Activated CD8-positive, alpha-beta memory T cell treated with anti-CD3 and anti-CD28 coated beads, Interleukin-2, amount 50 U/mL, for 24 hours (primary cell): Measurements from ENCODE around the gene MYO7B.

Experiments used
- DNase-seq: peaks from one replicate; pipeline ENCODE4 v3.0.0-alpha.2; 2020; ENCODE audit errors: extremely low read depth

MYO7B gene

GRCh38 chr2:127661949-127662510 lies 126.5 kb downstream of the MYO7B start:
- DNase-seq = no peak

DNA sequence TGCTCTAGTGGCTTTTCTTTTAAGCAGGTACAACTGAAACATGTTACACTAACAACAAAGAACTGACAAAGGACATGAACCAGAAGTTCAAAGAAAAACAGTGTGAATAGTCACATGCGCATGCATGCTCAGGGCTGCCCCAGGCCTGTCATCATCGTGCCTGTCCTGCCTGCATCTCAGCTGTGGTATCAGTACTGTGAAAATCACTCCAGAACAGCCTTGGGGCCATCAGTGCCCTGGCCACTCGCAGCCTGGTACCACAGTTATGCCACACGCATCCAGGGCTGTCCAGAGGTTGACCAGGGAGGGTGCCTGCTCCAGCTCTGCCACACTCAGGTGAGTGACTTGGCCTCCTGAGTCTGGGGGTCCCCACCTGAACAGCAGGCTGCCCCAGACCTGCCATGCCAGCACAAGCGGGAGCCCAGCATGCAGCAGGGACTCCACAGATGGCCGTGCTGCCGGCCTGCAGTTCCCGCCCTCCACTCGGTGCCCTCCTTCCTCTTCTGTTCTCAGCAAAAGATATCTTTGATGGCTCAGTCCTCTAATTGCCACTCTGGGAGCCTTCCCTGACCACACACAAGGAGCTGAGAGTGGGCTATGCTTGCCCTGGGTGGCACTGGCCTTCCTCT lies 127.6 kb downstream of the MYO7B start:
- DNase-seq = no peak

GRCh38 chr2:127663566-127664064 lies 128.1 kb downstream of the MYO7B start:
- no peak for DNase-seq

DNA sequence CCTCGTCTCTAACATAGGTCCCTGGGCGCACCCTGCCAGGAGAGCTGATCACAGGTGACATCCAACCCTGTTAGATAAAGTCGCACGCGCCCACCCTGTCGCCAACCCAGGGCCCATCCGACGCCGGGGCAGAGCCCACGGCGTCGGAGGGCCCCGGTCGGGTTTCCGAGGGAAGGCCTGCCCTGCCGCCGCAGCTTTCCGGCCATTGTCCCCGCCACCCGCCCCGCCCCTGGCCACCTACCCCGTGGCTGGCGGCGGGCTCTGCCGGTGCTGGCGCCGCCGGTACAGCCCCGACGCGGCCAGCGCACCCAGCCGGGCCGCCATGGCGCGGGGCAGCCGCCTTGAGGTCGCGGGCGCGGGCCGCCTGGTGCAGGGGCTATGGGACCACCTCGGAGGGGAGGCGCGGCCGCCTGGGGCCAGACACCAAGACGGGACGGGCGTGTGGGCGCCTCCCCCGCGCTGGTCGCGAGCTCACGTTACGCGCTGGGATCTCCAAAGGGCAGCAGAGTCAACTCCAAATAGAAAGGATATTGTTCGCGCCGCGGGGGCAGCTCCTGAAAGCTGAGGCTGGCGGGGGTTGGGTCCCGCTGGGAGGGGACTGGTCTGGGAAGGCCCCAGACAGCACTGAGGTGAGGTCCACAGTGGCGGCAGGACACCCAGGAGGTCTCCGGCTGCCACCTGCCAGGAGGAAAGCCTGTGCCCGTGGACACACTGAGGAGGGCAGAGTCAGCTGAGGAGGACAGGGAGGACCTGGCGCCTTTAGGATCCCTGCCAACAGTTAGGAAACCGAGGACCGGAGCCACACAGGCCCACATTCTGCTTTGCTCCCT lies 128.8 kb downstream of the MYO7B start:
- DNase-seq = no peak

DNA sequence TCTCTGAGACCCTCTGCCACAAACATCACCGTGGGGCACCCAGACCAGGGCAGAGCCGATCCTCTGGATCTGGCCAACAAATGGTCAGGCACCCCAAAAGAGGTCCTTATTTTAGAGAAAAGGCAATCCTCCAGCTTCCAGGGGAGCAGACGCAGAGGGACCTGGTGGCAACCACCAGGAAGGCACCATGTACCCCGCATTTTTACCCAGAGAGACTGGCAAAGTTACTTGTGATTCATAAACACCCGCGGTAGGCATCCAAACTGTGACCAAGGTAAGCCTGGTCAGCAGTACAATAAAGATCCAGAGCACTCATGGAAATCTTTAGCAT lies 129.4 kb downstream of the MYO7B start:
- DNase-seq = no peak

GRCh38 chr2:127665267-127665893 lies 129.9 kb downstream of the MYO7B start:
- DNase-seq = no peak

GRCh38 chr2:127669056-127669455 lies 133.6 kb downstream of the MYO7B start:
- no peak for DNase-seq

DNA sequence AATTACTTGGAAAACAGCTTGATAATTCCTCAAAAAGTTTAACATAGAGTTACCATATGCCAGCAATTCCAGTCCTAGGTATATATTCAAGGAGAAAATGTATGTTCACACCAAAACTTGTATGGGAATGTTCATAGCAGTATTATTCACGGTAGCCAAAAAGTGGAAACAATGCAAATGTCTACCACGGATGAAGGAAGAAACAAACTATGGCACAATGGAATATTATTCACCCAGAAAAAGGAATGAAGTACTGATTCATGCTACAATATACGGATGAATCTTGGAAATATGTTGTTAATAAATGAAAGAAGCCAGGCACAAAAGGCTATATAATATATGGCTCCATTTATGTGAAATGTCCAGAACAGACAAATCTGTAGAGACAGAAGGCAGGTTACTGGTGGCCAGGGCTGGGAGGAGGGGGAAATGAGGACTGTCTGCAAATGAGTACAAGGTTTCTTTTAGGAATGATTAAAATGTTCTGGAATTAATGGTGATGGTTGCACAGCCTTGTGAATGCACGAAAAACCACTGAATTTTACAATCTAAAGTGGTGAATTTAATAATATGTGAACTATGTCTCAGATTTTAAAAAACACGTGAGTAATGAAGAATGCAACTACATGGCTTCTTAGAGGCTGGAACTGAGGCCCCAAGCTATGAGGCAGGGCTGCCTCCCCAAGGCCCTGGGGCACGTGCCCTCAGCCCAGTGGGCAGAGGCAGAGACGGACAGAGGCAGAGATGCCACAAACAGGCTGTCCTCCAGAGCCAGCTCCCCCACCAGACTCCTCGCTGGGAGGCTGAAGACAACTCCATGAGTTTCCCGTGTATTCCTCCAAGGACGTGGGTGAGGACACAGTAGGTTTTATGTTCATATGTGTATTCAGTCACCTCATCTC lies 134.8 kb downstream of the MYO7B start:
- DNase-seq = no peak

DNA sequence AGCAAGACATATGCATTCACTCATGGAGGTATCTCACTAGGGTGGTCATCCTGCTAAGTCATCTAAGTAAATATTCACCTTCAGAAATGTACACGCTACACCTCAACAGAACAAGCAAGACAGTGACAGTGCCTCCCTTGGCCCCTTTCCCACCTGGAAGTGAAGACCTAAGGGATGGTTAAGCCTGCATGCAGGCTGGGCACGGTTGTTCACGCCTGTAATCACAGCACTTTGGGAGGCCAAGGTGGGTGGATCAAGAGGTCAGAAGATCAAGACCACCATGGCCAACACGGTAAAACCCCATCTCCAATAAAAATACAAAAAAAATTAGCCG lies 135.4 kb downstream of the MYO7B start:
- DNase-seq = no peak

DNA sequence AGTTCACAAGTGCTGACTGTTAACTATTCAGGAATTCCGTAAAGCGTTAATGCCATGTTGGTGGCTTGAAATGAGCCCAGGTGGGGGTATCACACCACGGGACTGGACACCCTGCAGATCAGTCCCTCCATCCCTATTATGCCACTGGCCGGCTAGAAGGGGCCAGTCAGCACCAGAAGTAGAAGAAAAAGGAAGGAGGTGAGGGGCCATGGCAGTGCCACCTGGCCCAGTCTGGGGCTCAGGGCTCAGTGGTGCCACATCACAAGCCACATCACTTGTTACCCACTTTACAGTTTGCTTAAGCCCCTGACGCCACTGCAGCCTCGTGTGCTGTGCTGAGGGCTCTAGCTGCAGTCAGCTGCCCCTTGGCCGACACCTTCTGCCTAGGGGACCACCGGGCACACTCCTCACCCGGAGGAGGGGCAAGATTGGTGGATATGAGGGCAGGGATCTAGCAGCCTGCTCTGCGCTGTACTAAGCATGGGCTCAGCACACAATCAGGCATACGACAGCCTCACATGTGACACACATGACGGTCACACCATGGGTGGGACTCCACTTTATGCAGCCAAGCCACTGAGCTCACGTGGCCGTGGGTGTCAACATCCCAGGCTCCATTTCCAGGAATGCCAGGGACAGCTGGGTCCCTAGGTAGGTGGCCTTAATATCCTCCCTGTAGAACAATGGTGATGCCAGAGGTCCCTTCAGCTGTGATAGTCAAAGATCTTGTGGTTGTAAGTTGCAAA lies 136.2 kb downstream of the MYO7B start:
- DNase-seq = no peak

- no peak for DNase-seq
These were observed 137.1 kb downstream of the MYO7B start for GRCh38 chr2:127672341-127673224.

DNA sequence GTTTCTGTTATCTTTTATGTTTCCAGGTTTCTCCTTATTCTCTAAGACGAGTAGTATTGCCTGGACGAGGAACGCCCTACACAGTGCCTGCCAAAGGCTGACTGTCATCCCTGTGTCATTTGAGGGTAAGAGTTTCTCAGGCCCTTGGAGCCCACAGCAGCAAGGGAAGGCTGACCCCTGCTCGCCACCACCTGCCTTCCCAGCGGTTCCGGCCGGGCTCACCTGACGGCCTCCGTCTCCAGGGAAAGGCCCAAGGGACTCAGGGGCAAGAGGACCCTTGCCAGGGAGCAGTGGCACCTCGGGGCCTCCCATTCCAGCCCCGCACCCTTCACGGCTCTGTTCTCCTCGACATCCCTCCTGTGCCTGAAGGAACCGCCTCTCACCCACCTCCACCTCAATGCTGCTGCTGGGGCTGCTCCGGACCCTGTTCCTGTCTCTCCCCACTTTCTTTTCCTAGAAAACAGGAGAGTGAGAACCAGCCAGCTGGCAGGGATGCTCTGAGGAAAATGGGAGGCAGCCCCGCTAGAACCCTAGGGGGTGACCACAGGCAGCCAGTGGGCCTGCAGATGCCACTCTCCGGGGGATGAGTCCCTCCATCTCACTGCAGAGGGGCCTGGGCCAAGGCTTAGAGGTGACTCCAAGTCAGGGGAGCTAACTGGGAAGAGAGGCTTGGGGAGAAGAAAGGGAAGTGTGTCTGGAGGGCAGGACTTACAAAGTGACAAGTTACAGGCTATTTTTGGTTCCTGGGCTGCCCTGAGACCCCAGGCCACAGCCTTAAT lies 138.0 kb downstream of the MYO7B start:
- DNase-seq = no peak

DNA sequence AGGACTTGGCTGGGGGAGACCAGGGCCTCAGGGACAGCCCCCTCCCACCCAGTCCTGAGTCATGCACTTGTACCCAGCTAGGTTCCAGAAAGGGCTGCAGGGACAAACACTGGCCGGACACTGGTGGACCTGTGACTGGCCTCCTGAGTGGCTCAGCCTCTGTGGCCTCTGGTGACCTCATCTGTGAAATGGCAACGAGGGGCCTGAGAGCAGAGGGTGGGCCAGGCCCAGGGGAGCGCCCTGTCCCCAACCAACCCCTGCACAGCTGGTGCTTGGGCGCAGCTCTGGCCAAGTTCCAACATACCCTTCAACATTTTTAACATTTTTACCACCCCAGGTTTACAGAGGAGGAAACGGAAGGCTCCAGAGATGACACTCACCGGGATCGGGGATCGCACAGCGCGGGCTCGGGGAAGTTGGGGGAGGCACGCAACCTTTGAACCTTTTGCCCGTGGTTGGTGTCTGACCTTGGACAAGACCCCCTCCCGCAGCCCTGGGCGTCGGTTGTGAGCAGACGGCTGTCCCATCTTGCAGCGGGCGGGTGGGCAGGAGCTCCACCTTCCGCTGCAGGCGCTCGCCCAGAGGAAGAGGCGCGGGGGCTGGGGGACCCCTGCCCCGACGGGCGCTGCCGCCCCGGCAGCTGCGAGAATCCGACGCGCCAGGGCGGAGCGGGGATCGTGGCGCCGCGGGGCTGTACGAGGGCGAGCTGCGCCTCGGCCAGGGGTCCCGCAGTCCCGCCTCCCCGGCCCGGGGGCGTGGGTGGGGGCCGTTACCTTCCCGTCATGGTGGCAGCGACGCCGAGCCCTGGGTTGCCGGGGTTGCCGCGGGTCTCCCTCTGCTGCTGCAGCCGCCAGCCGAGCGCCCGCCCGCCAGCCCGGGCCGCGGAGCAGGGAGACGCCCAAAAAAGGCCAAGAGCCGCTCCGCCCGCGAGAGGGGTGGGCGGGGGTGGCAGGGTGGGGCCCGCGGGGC lies 139.0 kb downstream of the MYO7B start:
- no peak for DNase-seq

DNA sequence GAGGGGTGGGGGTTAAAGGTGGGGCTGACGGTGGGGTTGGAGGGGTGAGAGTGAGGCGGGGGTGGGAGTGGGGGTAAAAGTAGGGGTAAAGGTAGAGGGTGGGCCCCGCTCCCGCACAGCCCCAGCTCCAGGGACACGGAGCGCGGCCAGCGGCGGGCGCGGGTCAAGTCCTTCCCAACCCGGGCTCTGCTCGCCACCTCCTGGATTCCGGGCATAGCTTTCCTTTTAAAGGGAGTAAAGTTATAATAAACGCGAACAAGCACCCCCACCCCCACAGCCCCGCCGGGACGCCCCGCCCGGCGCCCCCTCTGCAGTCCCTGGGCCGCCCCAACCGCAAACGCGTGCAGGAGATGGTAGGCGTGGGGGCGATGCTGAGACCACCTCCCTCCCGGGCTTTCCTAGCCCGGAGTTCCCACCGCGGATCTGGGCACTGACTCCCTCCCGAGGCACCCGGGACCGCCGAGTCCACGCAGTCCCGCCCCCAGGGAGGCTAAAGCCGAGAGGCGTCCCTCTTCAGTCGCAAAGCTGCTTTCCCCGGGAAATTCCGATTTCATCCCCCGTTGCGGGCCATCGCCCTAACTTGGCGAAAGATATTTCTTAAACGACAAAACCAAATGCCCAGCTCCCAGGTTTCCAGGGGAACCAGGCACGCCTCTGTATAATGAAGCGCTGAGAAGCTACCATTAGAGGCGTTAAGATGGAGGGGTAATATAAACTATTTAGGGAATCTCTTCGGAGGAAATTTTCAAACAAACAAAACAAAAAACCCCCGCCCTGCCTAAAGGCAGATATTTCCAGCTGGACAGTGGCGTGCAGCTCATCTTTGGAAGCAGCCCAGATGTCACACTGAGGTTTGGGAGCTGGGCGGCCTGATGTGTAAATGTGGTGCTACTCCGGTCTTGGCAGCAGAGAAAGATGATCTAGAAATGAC lies 140.1 kb downstream of the MYO7B start, which contains the start of gene LIMS2:
LIMS2 (minus strand) TSS at position 200 of the 931 bp plus-strand sequence. CDS start 506 bp downstream, outside the sequence.
- DNase-seq = no peak

GRCh38 chr2:127676906-127677305 lies 141.4 kb downstream of the MYO7B start:
- no peak for DNase-seq

DNA sequence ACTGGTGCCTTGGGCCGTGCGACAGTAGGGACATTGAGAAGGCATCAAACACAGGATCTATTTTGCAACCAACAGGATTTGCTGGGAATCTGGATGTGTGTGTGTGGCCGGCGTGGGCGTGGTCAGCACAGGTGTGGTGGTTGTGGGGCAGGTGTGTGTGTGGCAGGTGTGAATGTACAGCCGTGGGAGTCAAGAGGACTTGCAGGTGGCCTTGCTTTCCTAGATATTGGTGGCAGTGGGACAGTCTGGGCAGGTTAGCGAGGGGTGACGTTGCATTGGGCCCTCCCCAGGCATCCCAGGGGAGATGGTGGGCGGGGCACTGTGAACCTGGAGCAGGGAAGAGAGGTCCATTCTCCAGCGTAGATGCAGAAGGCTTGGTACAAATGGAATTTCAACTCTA lies 143.0 kb downstream of the MYO7B start:
- DNase-seq = no peak

DNA sequence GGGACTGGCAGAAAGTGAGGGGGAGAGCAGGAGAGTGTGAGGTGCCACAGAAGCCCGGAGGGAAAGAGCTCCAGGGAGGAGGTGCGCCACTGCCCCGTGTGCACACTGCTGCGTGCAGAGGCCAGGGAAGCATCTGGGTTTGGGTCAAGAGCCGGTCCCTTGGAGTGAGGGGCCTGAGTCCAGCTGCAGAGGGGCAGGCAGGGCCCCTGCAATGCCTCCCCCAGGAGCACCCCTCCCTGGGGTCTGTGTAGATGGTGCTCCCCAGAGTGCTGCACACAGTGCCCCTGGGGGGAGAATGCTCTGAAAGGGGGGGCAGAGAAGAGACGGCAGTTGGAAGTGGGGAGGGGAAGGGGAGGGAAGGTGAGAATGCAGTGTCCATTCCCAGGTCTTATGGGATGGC lies 143.5 kb downstream of the MYO7B start:
- DNase-seq = no peak
